GM21576 (cell line): Measurements from ENCODE around the gene INHBC.
"Not testable (repeated sequence)": the region's sequence is repeated elsewhere in the genome, so short reads cannot be mapped to it uniquely, and the experiment has no call there.

Experiments used
- ATAC-seq: cut with Tn5 transposase; IDR thresholded peaks from one replicate; pipeline ENCODE4 v1.9.1; 2021; ENCODE audit warnings: mild to moderate bottlenecking, moderate library complexity; ENCODE audit not compliant: unreplicated experiment

Gene INHBC

GRCh38 chr12:57481671-57482070 is 47.1 kb downstream of the INHBC start:
- no peak for ATAC-seq

GRCh38 chr12:57483466-57483865 is 48.9 kb downstream of the INHBC start:
- no peak for ATAC-seq

- ATAC-seq, result no peak
Measured at GRCh38 chr12:57485695-57486094, 51.1 kb downstream of the INHBC start.

GRCh38 chr12:57487055-57487596 is 52.5 kb downstream of the INHBC start:
- ATAC-seq, result no peak

GRCh38 chr12:57487597-57488401 is 53.2 kb downstream of the INHBC start, which contains the start of gene MARS1:
MARS1 (plus strand) TSS chr12:57488068; CDS start chr12:57488091, 23 bp downstream.
- ATAC-seq, result peak; percentile 96

- ATAC-seq, result no peak
Measured at GRCh38 chr12:57488402-57489156, 54.0 kb downstream of the INHBC start.

- no peak for ATAC-seq
Measured at GRCh38 chr12:57489157-57489641, 54.6 kb downstream of the INHBC start.

GRCh38 chr12:57490126-57490525 is 55.5 kb downstream of the INHBC start:
- no peak for ATAC-seq

GRCh38 chr12:57491393-57492280 is 57.1 kb downstream of the INHBC start:
- ATAC-seq, result no peak

GRCh38 chr12:57495051-57495701 is 60.6 kb downstream of the INHBC start:
- ATAC-seq, result not testable (repeated sequence)

- ATAC-seq, result no peak
Measured at GRCh38 chr12:57496822-57497221, 62.2 kb downstream of the INHBC start.

- no peak for ATAC-seq
Measured at GRCh38 chr12:57497223-57498131, 62.9 kb downstream of the INHBC start.

- ATAC-seq, result no peak
Measured at GRCh38 chr12:57498132-57498502, 63.5 kb downstream of the INHBC start.

GRCh38 chr12:57498571-57498970 is 64.0 kb downstream of the INHBC start:
- no peak for ATAC-seq

GRCh38 chr12:57500213-57500612 is 65.6 kb downstream of the INHBC start:
- ATAC-seq, result no peak
